Right atrium auricular region (tissue), 2 donors: Measurements from ENCODE around the gene ANKRD55. TPM values are rescaled to one million over a fixed set of nuclear protein-coding genes. Genes with fewer than 3 reads are reported as not detected.

Experiments used
- DNase-seq: peaks from one replicate; pipeline ENCODE4 v3.0.0-alpha.2; 2019; ENCODE audit warnings: low spot score
- H3K27ac ChIP-seq, 2 donors: fragments of 200-600 bp; sonication (generic); 1 replicate in 1 of 2; 2 replicates in 1 of 2; pipeline ENCODE4 v1.5.1; 2016 to 2019
- H3K27me3 ChIP-seq, 2 donors: fragments of 200-600 bp; sonication (generic); one replicate each; pipeline versions ENCODE4 v1.5.1 to v1.6.0; 2017 to 2019
- H3K36me3 ChIP-seq: fragments of 200-600 bp; sonication (generic); one replicate; pipeline ENCODE4 v1.5.1; 2016
- H3K4me1 ChIP-seq, 2 donors: fragments of 200-600 bp; sonication (generic); one replicate each; pipeline versions ENCODE4 v1.5.1 to v1.6.0; 2017 to 2019
- H3K4me3 ChIP-seq, 2 donors: fragments of 200-600 bp; sonication (generic); 1 replicate in 1 of 2; 2 replicates in 1 of 2; pipeline ENCODE4 v1.5.1; 2017 to 2019; ENCODE audit warnings: mild to moderate bottlenecking in 1 of 2, moderate library complexity in 1 of 2
- H3K9me3 ChIP-seq, 2 donors: fragments of 200-600 bp; sonication (generic); one replicate each; pipeline ENCODE4 v1.5.1; 2019
- CTCF ChIP-seq, 2 donors: fragments of 200-600 bp; sonication (generic); IDR thresholded peaks; one replicate each; pipeline ENCODE4 v1.5.1; 2019; ENCODE audit warnings: antibody characterized with exemption in 2 of 2
- total RNA-seq, 2 donors: library from RNA; depleted of rRNA; stranded (reverse); fragments of >200 nt; gene quantifications; one replicate each; pipeline ENCODE4 v1.1.0, GENCODE V29; 2016

ANKRD55 gene
- total RNA-seq, 2 donors from 2014 or later: 0.20 TPM; not detected in 1

GRCh38 chr5:56072863-56073766 is 160.0 kb downstream of the ANKRD55 start:
- TF ChIP-seq CTCF (IDR thresholded peaks at IDR 0.05): no peak
- H3K27ac ChIP-seq: no peak overlapping the region
- no peaks in the 10 kb centered on the region for H3K27me3 ChIP-seq
- no peaks in the 10 kb centered on the region for H3K9me3 ChIP-seq
- no peaks in the 10 kb centered on the region for H3K36me3 ChIP-seq
- no peak overlapping the region for H3K4me3 ChIP-seq
- no peak for DNase-seq
- H3K4me1 ChIP-seq: peaks cover 0 to 22% of the 10 kb centered on the region in 2 donors

- no peak for DNase-seq
- no peak for TF ChIP-seq CTCF (IDR thresholded peaks at IDR 0.05)
- H3K27ac ChIP-seq: peak overlapping the region in 1 of 2 donors; percentile 34
Measured at GRCh38 chr5:56071470-56071869, 161.7 kb downstream of the ANKRD55 start.

GRCh38 chr5:56070851-56071465 is 162.2 kb downstream of the ANKRD55 start:
- H3K4me3 ChIP-seq: no peak overlapping the region
- H3K27me3 ChIP-seq: no peaks in the 10 kb centered on the region
- H3K27ac ChIP-seq: peak overlapping the region; percentile 18 to 34
- H3K9me3 ChIP-seq: no peaks in the 10 kb centered on the region
- DNase-seq: no peak
- H3K36me3 ChIP-seq: no peaks in the 10 kb centered on the region
- TF ChIP-seq CTCF (IDR thresholded peaks at IDR 0.05): no peak
- H3K4me1 ChIP-seq: peaks cover 0 to 22% of the 10 kb centered on the region in 2 donors

More at GRCh38 chr5:56071470-56071869, 161.7 kb downstream of the ANKRD55 start:
- Histone ChIP-seq H3K4me3 (no peak overlapping the region), H3K27me3 (no peaks in the 10 kb centered on the region), H3K9me3 (no peaks in the 10 kb centered on the region), H3K36me3 (no peaks in the 10 kb centered on the region), H3K4me1 (peaks cover 0 to 22% of the 10 kb centered on the region in 2 donors)

GRCh38 chr5:56069652-56070226 is 163.4 kb downstream of the ANKRD55 start:
- no peak for TF ChIP-seq CTCF (IDR thresholded peaks at IDR 0.05)
- no peaks in the 10 kb centered on the region for H3K9me3 ChIP-seq
- DNase-seq: no peak
- peak overlapping the region in 1 of 2 donors; percentile 34 for H3K27ac ChIP-seq
- peaks cover 0 to 17% of the 10 kb centered on the region in 2 donors for H3K4me1 ChIP-seq
- no peaks in the 10 kb centered on the region for H3K27me3 ChIP-seq
- no peak overlapping the region for H3K4me3 ChIP-seq
- no peaks in the 10 kb centered on the region for H3K36me3 ChIP-seq

GRCh38 chr5:56066931-56067450 is 166.1 kb downstream of the ANKRD55 start:
- no peak for DNase-seq
- H3K27me3 ChIP-seq: no peaks in the 10 kb centered on the region
- H3K36me3 ChIP-seq: no peaks in the 10 kb centered on the region
- H3K4me3 ChIP-seq: no peak overlapping the region
- no peak overlapping the region for H3K27ac ChIP-seq
- TF ChIP-seq CTCF (IDR thresholded peaks at IDR 0.05): no peak
- peaks cover 0 to 15% of the 10 kb centered on the region in 2 donors for H3K4me1 ChIP-seq
- H3K9me3 ChIP-seq: no peaks in the 10 kb centered on the region
